ENCODE results near the gene PGLYRP2. TPM values are rescaled to one million over a fixed set of nuclear protein-coding genes. Genes with fewer than 3 reads are reported as not detected.

The PGLYRP2 gene
- total and polyA plus RNA-seq, 12 donors, result not detected

- Histone ChIP-seq H3K9me3 (replicated peaks in 1 of 3) (no peaks in the 10 kb centered on the region), H3K27ac (no peak overlapping the region), H3K27me3 (peaks cover 21% of the 10 kb centered on the region), H3K4me1 (replicated peaks in 1 of 2) (peaks cover 0 to 1% of the 10 kb centered on the region in 2 donors), H3K4me3 (no peak overlapping the region), H3K36me3 (replicated peaks in 1 of 2) (no peaks in the 10 kb centered on the region)
- no peak for DNase-seq
- TF ChIP-seq POLR2A (IDR thresholded peaks at IDR 0.05), result no peak
- TF ChIP-seq, protein P1, sequence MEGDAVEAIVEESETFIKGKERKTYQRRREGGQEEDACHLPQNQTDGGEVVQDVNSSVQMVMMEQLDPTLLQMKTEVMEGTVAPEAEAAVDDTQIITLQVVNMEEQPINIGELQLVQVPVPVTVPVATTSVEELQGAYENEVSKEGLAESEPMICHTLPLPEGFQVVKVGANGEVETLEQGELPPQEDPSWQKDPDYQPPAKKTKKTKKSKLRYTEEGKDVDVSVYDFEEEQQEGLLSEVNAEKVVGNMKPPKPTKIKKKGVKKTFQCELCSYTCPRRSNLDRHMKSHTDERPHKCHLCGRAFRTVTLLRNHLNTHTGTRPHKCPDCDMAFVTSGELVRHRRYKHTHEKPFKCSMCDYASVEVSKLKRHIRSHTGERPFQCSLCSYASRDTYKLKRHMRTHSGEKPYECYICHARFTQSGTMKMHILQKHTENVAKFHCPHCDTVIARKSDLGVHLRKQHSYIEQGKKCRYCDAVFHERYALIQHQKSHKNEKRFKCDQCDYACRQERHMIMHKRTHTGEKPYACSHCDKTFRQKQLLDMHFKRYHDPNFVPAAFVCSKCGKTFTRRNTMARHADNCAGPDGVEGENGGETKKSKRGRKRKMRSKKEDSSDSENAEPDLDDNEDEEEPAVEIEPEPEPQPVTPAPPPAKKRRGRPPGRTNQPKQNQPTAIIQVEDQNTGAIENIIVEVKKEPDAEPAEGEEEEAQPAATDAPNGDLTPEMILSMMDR (IDR thresholded peaks at IDR 0.05), result no peak
- WGBS, 4 donors, result 25 to 52% (median 29%) methylated on average over 26 to 54 of the region's 54 CpGs
- intact Hi-C loops (cut with DNase I), result loop anchor here in 1 of 2 donors (10.0 kb wide), 1 partner anchor 97 kb away; no protein-coding TSS in a partner anchor
Measured at GRCh38 chr19:15457701-15458484, 21.4 kb downstream of the PGLYRP2 start.

- 14 to 32% (median 25%) methylated on average over 10 to 86 of the region's 86 CpGs for WGBS, 4 donors
- DNase-seq, result no peak
- Histone ChIP-seq H3K4me1 (replicated peaks in 1 of 2) (peaks cover 0 to 5% of the 10 kb centered on the region in 2 donors), H3K4me3 (no peak overlapping the region), H3K36me3 (replicated peaks in 1 of 2) (no peaks in the 10 kb centered on the region), H3K27ac (no peak overlapping the region), H3K9me3 (replicated peaks in 1 of 3) (no peaks in the 10 kb centered on the region), H3K27me3 (peaks cover 21% of the 10 kb centered on the region)
- intact Hi-C loops (cut with DNase I), result loop anchor here in 1 of 2 donors (10.0 kb wide), 1 partner anchor 98 kb away; no protein-coding TSS in a partner anchor
- TF ChIP-seq, protein P1 (IDR thresholded peaks at IDR 0.05), result no peak
- no peak for TF ChIP-seq POLR2A (IDR thresholded peaks at IDR 0.05)
Measured at GRCh38 chr19:15456871-15457700, 22.2 kb downstream of the PGLYRP2 start.

DNA sequence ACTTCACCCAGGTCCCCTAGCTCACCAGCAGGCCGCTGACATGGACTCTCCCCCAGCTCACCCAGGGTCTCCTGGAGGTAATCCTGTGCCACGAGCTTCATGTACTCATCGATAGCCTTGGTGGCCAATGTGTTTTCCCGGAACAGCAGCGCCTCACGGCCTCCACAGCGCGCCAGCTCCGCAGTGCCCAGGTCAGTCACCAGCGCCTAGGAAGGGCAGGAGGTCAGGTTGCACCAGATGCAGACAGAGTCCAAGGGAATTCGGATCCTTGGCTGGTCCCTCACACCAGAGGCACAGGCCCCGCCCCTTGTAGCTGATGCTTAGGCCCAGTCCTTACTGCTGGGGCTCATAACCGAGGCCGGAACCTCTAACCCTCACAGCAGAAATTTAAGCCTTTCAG, 22.9 kb downstream of the PGLYRP2 start:
- no peak overlapping the region for H3K4me3 ChIP-seq
- H3K36me3 ChIP-seq (replicated peaks in 1 of 2), result no peaks in the 10 kb centered on the region
- TF ChIP-seq, protein P1 (IDR thresholded peaks at IDR 0.05), result no peak
- TF ChIP-seq POLR2A (IDR thresholded peaks at IDR 0.05), result no peak
- H3K27me3 ChIP-seq, result peaks cover 21% of the 10 kb centered on the region
- intact Hi-C loops (cut with DNase I), result loop anchor here in 1 of 2 donors (10.0 kb wide), 1 partner anchor 98 kb away; no protein-coding TSS in a partner anchor
- no peak for DNase-seq
- 39 to 70% (median 42%) methylated on average over 3 to 14 of the region's 14 CpGs; no CpG with 5 or more reads in 1 of the 4 donors for WGBS, 4 donors
- no peaks in the 10 kb centered on the region for H3K9me3 ChIP-seq (replicated peaks in 1 of 3)
- H3K27ac ChIP-seq, result no peak overlapping the region
- peaks cover 0 to 5% of the 10 kb centered on the region in 2 donors for H3K4me1 ChIP-seq (replicated peaks in 1 of 2)

DNA sequence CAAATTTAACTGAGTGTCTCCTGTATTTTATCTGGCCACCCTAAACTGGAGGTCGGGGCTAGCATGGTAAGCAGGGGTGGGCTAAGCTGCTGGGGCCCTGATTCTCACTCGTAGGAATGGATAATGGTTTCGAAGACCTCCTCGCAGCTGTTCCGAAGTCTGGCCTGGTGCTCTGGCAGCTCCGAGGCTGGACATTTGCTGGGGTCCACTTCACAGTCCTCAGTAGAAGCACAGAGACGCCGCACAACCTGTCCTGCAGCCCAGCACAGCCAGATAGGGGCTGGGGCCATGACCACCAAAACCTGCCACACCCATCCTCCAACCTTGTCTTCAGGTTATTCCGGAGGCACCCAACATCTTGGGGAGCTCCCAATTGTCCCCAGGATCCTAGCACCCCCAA, 23.3 kb downstream of the PGLYRP2 start:
- Histone ChIP-seq H3K4me3 (no peak overlapping the region), H3K4me1 (replicated peaks in 1 of 2) (peaks cover 0 to 5% of the 10 kb centered on the region in 2 donors), H3K9me3 (replicated peaks in 1 of 3) (no peaks in the 10 kb centered on the region), H3K36me3 (replicated peaks in 1 of 2) (no peaks in the 10 kb centered on the region), H3K27me3 (peaks cover 21% of the 10 kb centered on the region), H3K27ac (no peak overlapping the region)
- 81 to 95% (median 91%) methylated on average over 4 to 9 of the region's 9 CpGs for WGBS, 4 donors
- intact Hi-C loops (cut with DNase I), result loop anchor here in 1 of 2 donors (10.0 kb wide), 1 partner anchor 99 kb away; no protein-coding TSS in a partner anchor
- DNase-seq, result peak in 1 of 7 donors; percentile 10
- TF ChIP-seq POLR2A (IDR thresholded peaks at IDR 0.05), result no peak
- TF ChIP-seq, protein P1 (IDR thresholded peaks at IDR 0.05), result no peak

Measured in adrenal gland (tissue), 12 donors.